Suprapubic skin (tissue), 4 donors: ENCODE results near the gene PRR33.

ENCODE experiments used
- CTCF ChIP-seq, 2 donors: fragments of 200-600 bp in 1 of 2; fragments of 450-650 bp in 1 of 2; sonication (generic) in 1 of 2; IDR thresholded peaks; one replicate each; pipeline ENCODE4 v1.5.1; 2016 to 2019; ENCODE audit warnings: antibody characterized with exemption in 2 of 2, mild to moderate bottlenecking in 1 of 2, moderate library complexity in 1 of 2
- POLR2A ChIP-seq, 2 donors: fragments of 450-650 bp; IDR thresholded peaks; one replicate each; pipeline ENCODE4 v1.6.1; 2017; ENCODE audit warnings: antibody characterized with exemption in 2 of 2, mild to moderate bottlenecking in 2 of 2, moderate library complexity in 2 of 2
- POLR2AphosphoS5 ChIP-seq, 3 donors: sonication (generic); formaldehyde crosslinking; IDR thresholded peaks; one replicate each; pipeline ENCODE4 v1.6.1; 2017; ENCODE audit warnings: antibody characterized with exemption in 3 of 3

GRCh38 chr11:1846453-1846932 is 45.2 kb downstream of the PRR33 start:
- no peak for TF ChIP-seq CTCF (IDR thresholded peaks at IDR 0.05)
- no peak for TF ChIP-seq POLR2A (IDR thresholded peaks at IDR 0.05)
- no peak for TF ChIP-seq POLR2AphosphoS5 (IDR thresholded peaks at IDR 0.05)
